ENCODE data around the gene TYW1. TPM values are rescaled to one million over a fixed set of nuclear protein-coding genes. Genes with fewer than 3 reads are reported as not detected.
"Not testable (repeated sequence)": the region's sequence is repeated elsewhere in the genome, so short reads cannot be mapped to it uniquely, and the experiment has no call there.

The TYW1 gene
- total and polyA plus RNA-seq, 2 experiments from 2014 or later: 13.8 to 18.5 TPM

DNA sequence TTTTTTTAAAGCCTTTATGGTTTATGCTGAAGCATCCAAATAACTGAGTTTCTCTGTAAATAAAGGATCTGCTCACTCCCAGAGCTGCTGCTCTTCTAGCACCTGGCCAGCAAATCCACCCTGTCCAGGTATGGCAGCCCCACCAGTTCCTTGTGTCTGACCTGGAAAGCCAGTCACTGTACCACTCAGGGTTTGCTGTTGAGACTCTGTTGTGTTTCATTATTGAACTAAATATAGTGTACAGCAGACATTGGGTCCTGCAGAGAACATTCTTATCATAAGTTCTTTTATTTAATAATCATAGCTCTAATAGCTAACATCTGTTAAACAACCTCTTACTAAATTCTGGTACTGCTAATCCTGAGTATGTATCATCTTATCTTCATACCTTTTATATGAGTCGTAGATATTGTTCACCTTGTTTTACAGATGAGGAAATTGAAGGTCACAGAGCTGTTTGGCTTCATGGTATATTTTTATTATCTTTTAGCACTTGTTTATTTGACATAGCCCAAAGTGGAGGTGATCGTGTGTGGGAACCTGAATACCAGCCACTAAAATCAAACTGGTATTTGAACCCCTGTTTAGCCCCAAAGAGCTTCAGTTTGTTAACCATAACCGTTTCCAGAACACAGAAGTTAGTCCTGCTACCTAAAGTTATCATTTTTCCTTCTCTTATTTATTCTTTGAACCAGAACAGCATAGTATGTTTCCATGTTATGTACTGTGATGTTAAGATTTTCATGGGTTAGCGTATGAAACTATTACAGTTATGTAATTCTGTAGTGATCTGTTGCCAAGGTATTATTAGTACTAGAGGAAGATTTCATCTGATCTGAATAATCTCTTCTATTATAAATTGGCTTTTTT lies 139.2 kb downstream of the TYW1 start:
- H3K9me2 ChIP-seq (replicated peaks; ENCODE audit: insufficient read depth); DNase-seq (ENCODE audit: low spot score); H3K4me1 ChIP-seq (ENCODE audit: insufficient read depth); H2AFZ ChIP-seq; H4K20me1 ChIP-seq (ENCODE audit: insufficient read depth, poor library complexity, severe bottlenecking); H3K4me3 ChIP-seq; H3K27ac ChIP-seq; H3K27me3 ChIP-seq; H3K4me2 ChIP-seq; H3K9me3 ChIP-seq (ENCODE audit: low read depth); H3K79me2 ChIP-seq; H3K36me3 ChIP-seq (replicated peaks; ENCODE audit: insufficient read depth, low read depth): not testable (repeated sequence)
- WGBS (ENCODE audit: low lambda C conversion rate, missing lambda C conversion rate): 68% methylated on average over 4 of the region's 4 CpGs

DNA sequence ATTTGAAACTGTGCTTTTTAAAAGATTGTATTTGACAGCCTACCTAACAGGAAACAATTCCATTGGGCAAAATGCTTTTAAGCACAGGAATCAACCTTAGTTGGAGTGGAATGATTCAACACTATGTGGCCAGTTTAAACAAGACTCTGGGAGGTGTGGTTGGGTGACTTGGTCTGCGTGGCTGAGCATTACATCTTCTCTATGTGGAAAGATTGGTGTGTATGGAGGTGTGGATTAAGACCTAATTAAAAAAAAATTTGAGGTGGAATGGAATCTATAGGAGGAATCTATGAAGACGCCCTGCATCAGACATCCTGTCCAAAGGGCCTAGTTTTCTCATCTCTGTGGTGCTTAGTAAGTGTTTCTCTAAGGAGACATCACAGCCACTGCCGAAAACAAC lies 140.9 kb downstream of the TYW1 start:
- H3K4me1 ChIP-seq (ENCODE audit: insufficient read depth); H2AFZ ChIP-seq; H3K27me3 ChIP-seq; H3K4me2 ChIP-seq; H3K36me3 ChIP-seq (replicated peaks; ENCODE audit: insufficient read depth, low read depth); H3K9me2 ChIP-seq (replicated peaks; ENCODE audit: insufficient read depth); H3K4me3 ChIP-seq; H3K27ac ChIP-seq; DNase-seq (ENCODE audit: low spot score); H3K9me3 ChIP-seq (ENCODE audit: low read depth); H4K20me1 ChIP-seq (ENCODE audit: insufficient read depth, poor library complexity, severe bottlenecking); H3K79me2 ChIP-seq: not testable (repeated sequence)
- 87% methylated on average over 3 of the region's 3 CpGs for WGBS (ENCODE audit: low lambda C conversion rate, missing lambda C conversion rate)

DNA sequence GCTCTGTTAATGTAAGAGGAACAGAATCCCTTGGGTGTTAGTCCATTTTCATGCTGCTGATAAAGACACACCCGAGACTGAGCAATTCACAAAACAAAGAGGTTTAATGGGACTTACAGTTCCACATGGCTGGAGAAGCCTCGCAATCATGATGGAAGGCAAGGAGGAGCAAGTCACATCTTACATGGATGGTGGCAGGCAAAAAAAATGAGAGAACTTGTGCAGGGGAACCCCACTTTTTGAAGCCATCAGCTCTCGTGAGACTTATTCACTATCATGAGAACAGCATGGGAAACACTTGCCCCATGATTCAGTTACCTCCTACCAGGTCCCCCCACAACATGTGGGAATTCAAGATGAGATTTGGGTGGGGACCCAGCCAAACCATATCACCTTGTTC lies 143.2 kb downstream of the TYW1 start:
- not testable (repeated sequence) for DNase-seq (ENCODE audit: low spot score); H3K27me3 ChIP-seq; H3K9me2 ChIP-seq (replicated peaks; ENCODE audit: insufficient read depth); H2AFZ ChIP-seq; H3K4me3 ChIP-seq; H3K36me3 ChIP-seq (replicated peaks; ENCODE audit: insufficient read depth, low read depth); H4K20me1 ChIP-seq (ENCODE audit: insufficient read depth, poor library complexity, severe bottlenecking); H3K4me2 ChIP-seq; H3K4me1 ChIP-seq (ENCODE audit: insufficient read depth); H3K9me3 ChIP-seq (ENCODE audit: low read depth); H3K27ac ChIP-seq; H3K79me2 ChIP-seq
- 95% methylated on average over 3 of the region's 3 CpGs for WGBS (ENCODE audit: low lambda C conversion rate, missing lambda C conversion rate)

DNA sequence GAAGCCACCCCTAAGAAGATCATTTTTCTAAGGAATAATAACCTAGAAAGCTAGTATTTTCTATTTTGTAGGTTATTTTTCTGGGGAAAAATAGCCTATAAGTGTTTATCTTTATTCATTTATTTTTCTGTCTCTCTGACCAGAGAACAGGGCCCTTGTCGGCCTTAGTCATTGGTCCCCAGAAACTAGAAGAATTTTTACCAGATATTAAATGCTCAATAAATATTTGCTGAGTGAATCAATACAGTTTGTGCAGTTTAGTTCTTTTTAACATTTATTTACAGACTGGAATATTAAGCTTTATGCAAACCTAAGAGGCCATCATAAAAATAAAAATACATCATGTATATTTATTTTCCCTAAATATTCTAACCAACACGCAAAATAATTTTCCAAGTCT lies 144.4 kb downstream of the TYW1 start:
- H3K36me3 ChIP-seq (replicated peaks; ENCODE audit: insufficient read depth, low read depth); H3K27ac ChIP-seq; H3K4me3 ChIP-seq; H3K27me3 ChIP-seq; H3K79me2 ChIP-seq; H3K9me2 ChIP-seq (replicated peaks; ENCODE audit: insufficient read depth); H2AFZ ChIP-seq; H3K4me2 ChIP-seq; H3K4me1 ChIP-seq (ENCODE audit: insufficient read depth); H3K9me3 ChIP-seq (ENCODE audit: low read depth); DNase-seq (ENCODE audit: low spot score); H4K20me1 ChIP-seq (ENCODE audit: insufficient read depth, poor library complexity, severe bottlenecking): not testable (repeated sequence)
- WGBS (ENCODE audit: low lambda C conversion rate, missing lambda C conversion rate): 92% methylated on average over 2 of the region's 2 CpGs

DNA sequence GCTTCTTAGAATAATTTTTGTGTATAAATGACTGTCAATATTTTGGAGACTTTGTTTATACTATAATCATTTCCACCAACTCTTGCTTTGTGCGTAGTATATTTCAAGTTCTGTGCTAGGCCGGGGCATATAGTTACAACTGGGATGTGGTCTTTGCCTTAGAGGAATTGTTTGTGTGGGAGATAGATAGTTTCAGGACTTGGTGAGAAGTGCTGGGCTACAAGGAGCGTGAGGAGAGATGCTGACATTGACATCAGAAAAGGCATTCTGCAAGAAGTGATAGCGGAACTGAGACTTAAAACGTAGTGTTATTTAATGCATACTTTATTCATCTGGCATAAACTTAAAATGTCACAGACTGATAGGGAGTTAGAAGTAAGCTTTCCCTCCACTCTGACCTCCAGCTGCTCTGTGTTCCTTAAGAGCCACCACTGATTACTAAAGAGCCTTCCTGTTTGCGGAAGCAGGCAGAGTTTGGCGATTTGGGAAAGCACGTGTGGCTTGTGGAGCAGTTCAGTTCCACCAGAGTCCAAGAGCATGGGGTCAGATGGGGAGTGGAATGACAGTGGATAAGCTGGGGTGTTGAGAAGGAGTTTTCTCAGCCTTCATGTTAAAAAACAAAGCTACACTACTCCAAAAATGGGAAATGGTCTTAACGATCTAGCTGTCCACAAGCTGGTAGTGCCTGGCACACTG lies 146.6 kb downstream of the TYW1 start:
- not testable (repeated sequence) for H4K20me1 ChIP-seq (ENCODE audit: insufficient read depth, poor library complexity, severe bottlenecking); H3K27ac ChIP-seq; H3K36me3 ChIP-seq (replicated peaks; ENCODE audit: insufficient read depth, low read depth); H3K4me2 ChIP-seq; H3K9me2 ChIP-seq (replicated peaks; ENCODE audit: insufficient read depth); DNase-seq (ENCODE audit: low spot score); H3K4me1 ChIP-seq (ENCODE audit: insufficient read depth); H3K4me3 ChIP-seq; H2AFZ ChIP-seq; H3K27me3 ChIP-seq; H3K79me2 ChIP-seq; H3K9me3 ChIP-seq (ENCODE audit: low read depth)
- WGBS (ENCODE audit: low lambda C conversion rate, missing lambda C conversion rate): 74% methylated on average over 9 of the region's 9 CpGs

DNA sequence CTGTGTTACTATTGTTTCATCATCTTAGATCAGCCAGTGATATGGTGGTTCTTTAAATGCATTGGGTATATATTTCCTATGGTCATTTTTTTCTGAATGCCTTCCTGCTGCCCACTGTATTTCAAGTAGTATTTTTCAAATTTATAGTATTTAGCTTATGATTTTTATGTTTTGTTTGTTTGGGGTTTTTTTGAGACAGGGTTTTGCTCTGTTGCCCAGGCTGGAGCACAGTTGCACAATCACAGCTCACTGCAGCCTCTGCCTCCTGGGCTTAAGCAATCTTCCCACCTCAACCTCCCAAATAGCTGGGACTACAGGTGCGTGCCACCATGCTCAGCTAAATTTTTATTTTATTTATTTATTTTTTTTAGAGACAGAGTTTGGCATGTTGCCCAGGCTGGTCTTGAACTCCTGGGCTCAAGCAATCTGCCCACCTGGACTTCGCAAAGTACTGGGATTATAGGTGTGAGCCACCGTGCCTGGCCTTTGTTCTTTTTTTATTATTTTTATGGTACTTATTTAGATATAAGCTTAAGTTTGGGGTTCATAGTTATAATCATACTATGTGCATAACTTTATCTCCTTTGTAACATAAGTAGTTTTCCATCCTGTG lies 149.1 kb downstream of the TYW1 start:
- not testable (repeated sequence) for H2AFZ ChIP-seq; H3K79me2 ChIP-seq; H3K9me3 ChIP-seq (ENCODE audit: low read depth); H3K4me1 ChIP-seq (ENCODE audit: insufficient read depth); DNase-seq (ENCODE audit: low spot score); H4K20me1 ChIP-seq (ENCODE audit: insufficient read depth, poor library complexity, severe bottlenecking); H3K36me3 ChIP-seq (replicated peaks; ENCODE audit: insufficient read depth, low read depth); H3K4me3 ChIP-seq; H3K27me3 ChIP-seq; H3K9me2 ChIP-seq (replicated peaks; ENCODE audit: insufficient read depth); H3K4me2 ChIP-seq; H3K27ac ChIP-seq
- WGBS (ENCODE audit: low lambda C conversion rate, missing lambda C conversion rate): 96% methylated on average over 3 of the region's 3 CpGs

DNA sequence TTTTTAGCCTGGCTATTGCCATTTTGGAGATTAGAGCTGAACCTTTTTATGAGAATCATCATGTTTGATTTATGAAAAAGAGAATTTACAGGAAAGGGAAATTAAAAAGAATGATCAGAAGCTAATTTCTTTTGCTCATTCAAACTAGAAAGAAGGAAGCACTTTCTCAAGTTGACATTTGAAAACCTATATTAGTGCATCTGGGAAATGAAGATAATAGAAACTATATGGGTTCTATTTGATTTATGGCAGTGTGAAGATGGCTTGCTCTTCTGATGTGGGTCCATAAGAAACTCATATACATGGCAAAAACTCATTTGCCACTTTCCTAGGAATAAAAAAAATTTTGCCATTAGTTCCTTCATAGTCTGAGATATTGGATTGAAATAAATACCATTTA lies 152.5 kb downstream of the TYW1 start:
- H3K9me2 ChIP-seq (replicated peaks; ENCODE audit: insufficient read depth); H3K4me1 ChIP-seq (ENCODE audit: insufficient read depth); H4K20me1 ChIP-seq (ENCODE audit: insufficient read depth, poor library complexity, severe bottlenecking); H3K27ac ChIP-seq; H3K4me3 ChIP-seq; H3K79me2 ChIP-seq; H3K27me3 ChIP-seq; H3K9me3 ChIP-seq (ENCODE audit: low read depth); H3K36me3 ChIP-seq (replicated peaks; ENCODE audit: insufficient read depth, low read depth); H2AFZ ChIP-seq; H3K4me2 ChIP-seq; DNase-seq (ENCODE audit: low spot score): not testable (repeated sequence)

DNA sequence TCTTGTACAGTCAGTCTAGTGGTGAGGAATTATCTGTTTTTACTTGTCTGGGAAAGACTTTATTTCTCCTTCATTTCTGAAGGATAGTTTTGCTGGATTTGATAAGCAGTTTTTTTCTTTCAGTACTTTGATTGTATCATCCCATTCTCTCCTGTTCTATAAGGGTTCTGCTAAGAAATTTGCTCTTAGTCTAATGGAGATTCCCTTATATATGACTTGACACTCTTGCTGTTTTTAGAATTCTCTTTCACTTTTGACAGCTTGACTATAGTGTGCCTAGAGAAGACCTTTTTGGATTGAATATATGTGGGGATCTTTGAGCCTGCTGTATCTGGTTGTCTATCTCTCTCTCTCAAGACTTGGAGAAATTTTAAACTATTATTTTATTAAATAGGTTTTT lies 157.7 kb downstream of the TYW1 start:
- not testable (repeated sequence) for H3K27me3 ChIP-seq; H3K4me3 ChIP-seq; H3K27ac ChIP-seq; H3K4me1 ChIP-seq (ENCODE audit: insufficient read depth); H3K79me2 ChIP-seq; H2AFZ ChIP-seq; H3K4me2 ChIP-seq; H3K36me3 ChIP-seq (replicated peaks; ENCODE audit: insufficient read depth, low read depth); H3K9me3 ChIP-seq (ENCODE audit: low read depth); DNase-seq (ENCODE audit: low spot score); H3K9me2 ChIP-seq (replicated peaks; ENCODE audit: insufficient read depth); H4K20me1 ChIP-seq (ENCODE audit: insufficient read depth, poor library complexity, severe bottlenecking)

DNA sequence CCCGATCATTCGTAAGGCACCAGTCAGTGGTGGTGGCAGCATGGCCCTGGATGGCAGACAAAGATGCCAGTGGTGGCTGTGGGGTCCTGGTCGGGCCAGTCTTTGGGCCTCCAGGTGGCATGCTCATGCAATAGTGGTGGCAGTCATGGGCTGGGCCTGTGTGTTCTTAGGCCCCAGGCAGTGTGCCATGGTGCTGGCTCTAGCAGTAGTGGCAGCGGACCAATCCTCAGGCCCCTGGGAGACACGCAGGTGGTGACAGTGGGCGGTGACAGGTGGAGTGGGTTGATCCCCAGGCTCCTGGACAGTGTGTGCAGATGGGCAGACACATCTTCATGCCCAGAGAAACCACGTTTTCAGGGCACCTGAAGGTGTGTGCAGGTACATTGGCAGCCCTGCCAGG lies 159.4 kb downstream of the TYW1 start:
- not testable (repeated sequence) for H3K27ac ChIP-seq; H3K9me3 ChIP-seq (ENCODE audit: low read depth); H3K36me3 ChIP-seq (replicated peaks; ENCODE audit: insufficient read depth, low read depth); H3K4me1 ChIP-seq (ENCODE audit: insufficient read depth); H2AFZ ChIP-seq; H3K27me3 ChIP-seq; H3K79me2 ChIP-seq; H3K4me2 ChIP-seq; H3K9me2 ChIP-seq (replicated peaks; ENCODE audit: insufficient read depth); H3K4me3 ChIP-seq; DNase-seq (ENCODE audit: low spot score); H4K20me1 ChIP-seq (ENCODE audit: insufficient read depth, poor library complexity, severe bottlenecking)
- 77% methylated on average over 7 of the region's 7 CpGs for WGBS (ENCODE audit: low lambda C conversion rate, missing lambda C conversion rate)

Data from hepatocyte (in vitro differentiated cells).